GM12878 (cell line): ENCODE results near the gene ABCC9. TPM values are rescaled to one million over a fixed set of nuclear protein-coding genes. Genes with fewer than 3 reads are reported as not detected.

Experiments
- ATAC-seq: fragments of 200-7000 bp; cut with Tn5 transposase; 3 replicates; pipeline ENCODE4 v1.9.1; 2020; ENCODE audit warnings: mild to moderate bottlenecking, moderate library complexity
- BruUV-seq: library from RNA; stranded (reverse); fragments of 400-500 nt; replicated peaks from 2 replicates; lab custom pipeline; 2021; lab: Mats Ljungman, UMichigan
- CTCF ChIA-PET: fragments of 300-600 bp; sonication (Branson Sonifier 250); formaldehyde crosslinking; extraction: SDS; loops from one replicate; lab custom pipeline; 2021; ENCODE audit warnings: inconsistent platforms; lab: Yijun Ruan, JAX
- POLR2A ChIA-PET: fragments of 350-600 bp; formaldehyde crosslinking; extraction: SDS; loops from one replicate; lab custom pipeline; 2021; ENCODE audit warnings: inconsistent platforms; lab: Charles Lee
- RAD21 ChIA-PET: fragments of 300-600 bp; sonication (Branson Sonifier 250); formaldehyde crosslinking; loops from one replicate; lab custom pipeline; 2023; ENCODE audit warnings: antibody characterized with exemption; ENCODE audit not compliant: unreplicated experiment; lab: Charles Lee
- SMC1A ChIA-PET: fragments of 300-600 bp; sonication (Branson Sonifier 250); formaldehyde crosslinking; loops from one replicate; lab custom pipeline; 2023; ENCODE audit not compliant: unreplicated experiment, uncharacterized antibody; lab: Charles Lee
- DNase-seq: peaks from one replicate; pipeline ENCODE4 v3.0.0-alpha.2; 2011; ENCODE audit warnings: low read depth, low spot score
- FAIRE-seq: peaks from 3 replicates; lab custom pipeline; 2011; peaks lifted over from hg19 to GRCh38; lab: Jason Lieb, UNC
- H2AFZ ChIP-seq: 2 replicates; pipeline ENCODE4 v1.6.0; 2011; ENCODE audit warnings: low read depth, low read length, control low read depth; ENCODE audit not compliant: control insufficient read depth
- H3K27ac ChIP-seq: 2 replicates; pipeline ENCODE4 v1.5.1; 2011; ENCODE audit warnings: control low read depth; ENCODE audit not compliant: control insufficient read depth, insufficient read depth
- H3K27me3 ChIP-seq, 2 experiments: replicated peaks in 1 of 2; 2 replicates each; pipeline versions ENCODE4 v1.6.0 to v1.6.1; 2011; ENCODE audit warnings: low read length in 1 of 2; ENCODE audit not compliant: control insufficient read depth in 2 of 2, insufficient read depth in 2 of 2
- H3K36me3 ChIP-seq, 2 experiments: 2 replicates each; pipeline ENCODE4 v1.5.1; 2011; ENCODE audit warnings: low read length in 1 of 2; ENCODE audit not compliant: control insufficient read depth in 2 of 2, insufficient read depth in 2 of 2
- H3K4me1 ChIP-seq: 2 replicates; pipeline ENCODE4 v1.6.1; 2011; ENCODE audit warnings: mild to moderate bottlenecking, low read length, moderate library complexity, mixed read lengths; ENCODE audit not compliant: control insufficient read depth, insufficient read depth
- H3K4me2 ChIP-seq: 2 replicates; pipeline ENCODE4 v1.6.0; 2011; ENCODE audit warnings: control low read depth; ENCODE audit not compliant: control insufficient read depth, insufficient read depth
- H3K4me3 ChIP-seq: fragments of 200-600 bp; sonication (generic); 2 replicates; pipeline ENCODE4 v1.5.1; 2016
- H3K79me2 ChIP-seq: 2 replicates; pipeline ENCODE4 v1.6.0; 2011; ENCODE audit warnings: low read length; ENCODE audit not compliant: control insufficient read depth, insufficient read depth
- H3K9ac ChIP-seq: 2 replicates; pipeline ENCODE4 v1.8.0; 2011; ENCODE audit warnings: low read length, control low read depth, mixed read lengths; ENCODE audit not compliant: control insufficient read depth, insufficient read depth
- H3K9me3 ChIP-seq: replicated peaks from 3 replicates; pipeline ENCODE4 v1.5.1; 2011; ENCODE audit warnings: mild to moderate bottlenecking, low read length; ENCODE audit not compliant: control insufficient read depth, insufficient read depth
- H4K20me1 ChIP-seq: 2 replicates; pipeline ENCODE4 v1.6.0; 2011; ENCODE audit not compliant: control insufficient read depth, insufficient read depth
- FOXK2 ChIP-seq: fragments of 450-650 bp; IDR thresholded peaks from 2 replicates; pipeline ENCODE4 v1.6.1; 2017; ENCODE audit warnings: mild to moderate bottlenecking, moderate library complexity
- IRF4 ChIP-seq: IDR thresholded peaks from 2 replicates; pipeline ENCODE4 v1.6.1; 2011; ENCODE audit warnings: low read depth, low read length
- SMARCA5 ChIP-seq: fragments of 450-650 bp; IDR thresholded peaks from 2 replicates; pipeline ENCODE4 v1.6.1; 2017; ENCODE audit warnings: mild to moderate bottlenecking
- WGBS: methylation state at CpG from one replicate; pipeline ENCODE4 v1.1.6; 2016; ENCODE audit warnings: low lambda C conversion rate; ENCODE audit not compliant: insufficient replicate concordance, insufficient coverage; ENCODE audit errors: missing lambda C conversion rate; 5-methylcytosine and 5-hydroxymethylcytosine counted together
- in situ Hi-C: fragments of 300-500 bp; cut with MboI; formaldehyde crosslinking; loops from 9 replicates; pipeline ENCODE4 v1.14.3; 2018; ENCODE audit warnings: mixed read lengths
- intact Hi-C: fragments of 100-400 bp; cut with micrococcal nuclease; formaldehyde crosslinking; loops from one replicate; pipeline ENCODE4 v1.14.2; 2022; ENCODE audit not compliant: unreplicated experiment
- polyA plus RNA-seq, 11 experiments: library from polyadenylated mRNA; depleted of rRNA in 4 of 11; unstranded in 6 of 11; stranded (reverse) in 5 of 11; fragments of >200 nt; fragmentation: Nextera tagmentation in 4 of 11; fragmentation: Illumina TruSeq in 1 of 11; extraction: Ambion mirVana in 4 of 11; extraction: Trizol in 1 of 11; gene quantifications; 1 replicate in 1 of 11; 2 replicates in 10 of 11; pipeline versions ENCODE4 v1.2.1 to v1.2.3, GENCODE V29; 2011 to 2016; ENCODE audit warnings: inconsistent platforms in 2 of 11, missing spikeins in 2 of 11, low read depth in 1 of 11
- total RNA-seq, 4 experiments: library from RNA; depleted of rRNA in 3 of 4; stranded (reverse); fragments of >200 nt in 3 of 4; fragmentation: Illumina TruSeq in 1 of 4; extraction: Trizol in 1 of 4; gene quantifications; 2 replicates each; pipeline versions ENCODE4 v1.2.1 to v1.2.3, GENCODE V29; 2013 to 2021
- TF ChIP-seq, protein P1 (sequence below): fragments of 450-650 bp; IDR thresholded peaks from 2 replicates; pipeline ENCODE4 v1.6.1; 2018; ENCODE audit warnings: mild to moderate bottlenecking, low read depth, moderate library complexity; ENCODE audit not compliant: partially characterized antibody
- TF ChIP-seq, protein P2 (sequence below): fragments of 450-650 bp; IDR thresholded peaks from 2 replicates; pipeline ENCODE4 v1.6.1; 2016; ENCODE audit warnings: mild to moderate bottlenecking
- TF ChIP-seq, protein P3 (sequence below): IDR thresholded peaks from 2 replicates; pipeline ENCODE4 v1.6.1; 2011; ENCODE audit warnings: low read depth, mild to moderate bottlenecking, low read length, moderate library complexity, borderline replicate concordance; ENCODE audit errors: extremely low read depth
- TF ChIP-seq, protein P4 (sequence below): fragments of 450-650 bp; IDR thresholded peaks from 2 replicates; pipeline ENCODE4 v1.6.1; 2017; ENCODE audit warnings: borderline replicate concordance

Gene ABCC9
- total and polyA plus RNA-seq, 10 of the 15 experiments (the other 5 are each of a cell fraction or from before 2014, with no cell fraction given): under 0.01 to 0.10 (median 0.04) TPM; not detected in 2

- no peaks in the 10 kb centered on the region for H3K27me3 ChIP-seq
- H3K27ac ChIP-seq: no peak overlapping the region
- H3K4me3 ChIP-seq: no peak overlapping the region
- ChIA-PET RAD21 (no interaction called here), POLR2A (no interaction called here), SMC1A (interaction anchor here (0.6 to 0.9 kb wide), 2 partner anchors 27 to 907 kb away, joined by 3 read pairs; no protein-coding TSS in a partner anchor), CTCF (interaction anchor here (1.4 kb wide), 1 partner anchor 11 kb away, joined by 4 read pairs; no protein-coding TSS in a partner anchor)
- no peaks in the 10 kb centered on the region for H4K20me1 ChIP-seq
- no peak for DNase-seq
- no peaks in the 10 kb centered on the region for H3K9me3 ChIP-seq
- no peak overlapping the region for H3K9ac ChIP-seq
- no peak overlapping the region for H2AFZ ChIP-seq
- intact Hi-C loops: no loop called here
- H3K36me3 ChIP-seq: no peaks in the 10 kb centered on the region
- no peaks in the 10 kb centered on the region for H3K4me1 ChIP-seq
- 19% methylated on average over 2 of the region's 2 CpGs for WGBS
- H3K79me2 ChIP-seq: no peaks in the 10 kb centered on the region
- no peak for TF ChIP-seq IRF4
- TF ChIP-seq, protein P1, sequence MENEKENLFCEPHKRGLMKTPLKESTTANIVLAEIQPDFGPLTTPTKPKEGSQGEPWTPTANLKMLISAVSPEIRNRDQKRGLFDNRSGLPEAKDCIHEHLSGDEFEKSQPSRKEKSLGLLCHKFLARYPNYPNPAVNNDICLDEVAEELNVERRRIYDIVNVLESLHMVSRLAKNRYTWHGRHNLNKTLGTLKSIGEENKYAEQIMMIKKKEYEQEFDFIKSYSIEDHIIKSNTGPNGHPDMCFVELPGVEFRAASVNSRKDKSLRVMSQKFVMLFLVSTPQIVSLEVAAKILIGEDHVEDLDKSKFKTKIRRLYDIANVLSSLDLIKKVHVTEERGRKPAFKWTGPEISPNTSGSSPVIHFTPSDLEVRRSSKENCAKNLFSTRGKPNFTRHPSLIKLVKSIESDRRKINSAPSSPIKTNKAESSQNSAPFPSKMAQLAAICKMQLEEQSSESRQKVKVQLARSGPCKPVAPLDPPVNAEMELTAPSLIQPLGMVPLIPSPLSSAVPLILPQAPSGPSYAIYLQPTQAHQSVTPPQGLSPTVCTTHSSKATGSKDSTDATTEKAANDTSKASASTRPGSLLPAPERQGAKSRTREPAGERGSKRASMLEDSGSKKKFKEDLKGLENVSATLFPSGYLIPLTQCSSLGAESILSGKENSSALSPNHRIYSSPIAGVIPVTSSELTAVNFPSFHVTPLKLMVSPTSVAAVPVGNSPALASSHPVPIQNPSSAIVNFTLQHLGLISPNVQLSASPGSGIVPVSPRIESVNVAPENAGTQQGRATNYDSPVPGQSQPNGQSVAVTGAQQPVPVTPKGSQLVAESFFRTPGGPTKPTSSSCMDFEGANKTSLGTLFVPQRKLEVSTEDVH: no peak
- TF ChIP-seq, protein P2, sequence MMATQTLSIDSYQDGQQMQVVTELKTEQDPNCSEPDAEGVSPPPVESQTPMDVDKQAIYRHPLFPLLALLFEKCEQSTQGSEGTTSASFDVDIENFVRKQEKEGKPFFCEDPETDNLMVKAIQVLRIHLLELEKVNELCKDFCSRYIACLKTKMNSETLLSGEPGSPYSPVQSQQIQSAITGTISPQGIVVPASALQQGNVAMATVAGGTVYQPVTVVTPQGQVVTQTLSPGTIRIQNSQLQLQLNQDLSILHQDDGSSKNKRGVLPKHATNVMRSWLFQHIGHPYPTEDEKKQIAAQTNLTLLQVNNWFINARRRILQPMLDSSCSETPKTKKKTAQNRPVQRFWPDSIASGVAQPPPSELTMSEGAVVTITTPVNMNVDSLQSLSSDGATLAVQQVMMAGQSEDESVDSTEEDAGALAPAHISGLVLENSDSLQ: no peak
- TF ChIP-seq, protein P3, sequence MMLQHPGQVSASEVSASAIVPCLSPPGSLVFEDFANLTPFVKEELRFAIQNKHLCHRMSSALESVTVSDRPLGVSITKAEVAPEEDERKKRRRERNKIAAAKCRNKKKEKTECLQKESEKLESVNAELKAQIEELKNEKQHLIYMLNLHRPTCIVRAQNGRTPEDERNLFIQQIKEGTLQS: no peak
- no peak for TF ChIP-seq FOXK2
- TF ChIP-seq, protein P4, sequence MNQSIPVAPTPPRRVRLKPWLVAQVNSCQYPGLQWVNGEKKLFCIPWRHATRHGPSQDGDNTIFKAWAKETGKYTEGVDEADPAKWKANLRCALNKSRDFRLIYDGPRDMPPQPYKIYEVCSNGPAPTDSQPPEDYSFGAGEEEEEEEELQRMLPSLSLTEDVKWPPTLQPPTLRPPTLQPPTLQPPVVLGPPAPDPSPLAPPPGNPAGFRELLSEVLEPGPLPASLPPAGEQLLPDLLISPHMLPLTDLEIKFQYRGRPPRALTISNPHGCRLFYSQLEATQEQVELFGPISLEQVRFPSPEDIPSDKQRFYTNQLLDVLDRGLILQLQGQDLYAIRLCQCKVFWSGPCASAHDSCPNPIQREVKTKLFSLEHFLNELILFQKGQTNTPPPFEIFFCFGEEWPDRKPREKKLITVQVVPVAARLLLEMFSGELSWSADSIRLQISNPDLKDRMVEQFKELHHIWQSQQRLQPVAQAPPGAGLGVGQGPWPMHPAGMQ: no peak
- TF ChIP-seq SMARCA5: no peak
- ATAC-seq: no peak
- no peak overlapping the region for H3K4me2 ChIP-seq
- in situ Hi-C loops: no loop called here
- FAIRE-seq: no peak
- BruUV-seq: no TSS peak
These were observed 80.7 kb downstream of the ABCC9 start for GRCh38 chr12:21860534-21860933.
